NB4 (cell line): Measurements from ENCODE around the gene STK11IP.

Experiments
- CTCF ChIP-seq: IDR thresholded peaks from one replicate; pipeline ENCODE4 v1.5.1; 2012; ENCODE audit warnings: low read depth, low read length
- POLR2A ChIP-seq: IDR thresholded peaks from 2 replicates; pipeline ENCODE4 v1.6.1; 2011; ENCODE audit warnings: mild to moderate bottlenecking; ENCODE audit not compliant: insufficient read length; ENCODE audit errors: extremely low read depth

DNA sequence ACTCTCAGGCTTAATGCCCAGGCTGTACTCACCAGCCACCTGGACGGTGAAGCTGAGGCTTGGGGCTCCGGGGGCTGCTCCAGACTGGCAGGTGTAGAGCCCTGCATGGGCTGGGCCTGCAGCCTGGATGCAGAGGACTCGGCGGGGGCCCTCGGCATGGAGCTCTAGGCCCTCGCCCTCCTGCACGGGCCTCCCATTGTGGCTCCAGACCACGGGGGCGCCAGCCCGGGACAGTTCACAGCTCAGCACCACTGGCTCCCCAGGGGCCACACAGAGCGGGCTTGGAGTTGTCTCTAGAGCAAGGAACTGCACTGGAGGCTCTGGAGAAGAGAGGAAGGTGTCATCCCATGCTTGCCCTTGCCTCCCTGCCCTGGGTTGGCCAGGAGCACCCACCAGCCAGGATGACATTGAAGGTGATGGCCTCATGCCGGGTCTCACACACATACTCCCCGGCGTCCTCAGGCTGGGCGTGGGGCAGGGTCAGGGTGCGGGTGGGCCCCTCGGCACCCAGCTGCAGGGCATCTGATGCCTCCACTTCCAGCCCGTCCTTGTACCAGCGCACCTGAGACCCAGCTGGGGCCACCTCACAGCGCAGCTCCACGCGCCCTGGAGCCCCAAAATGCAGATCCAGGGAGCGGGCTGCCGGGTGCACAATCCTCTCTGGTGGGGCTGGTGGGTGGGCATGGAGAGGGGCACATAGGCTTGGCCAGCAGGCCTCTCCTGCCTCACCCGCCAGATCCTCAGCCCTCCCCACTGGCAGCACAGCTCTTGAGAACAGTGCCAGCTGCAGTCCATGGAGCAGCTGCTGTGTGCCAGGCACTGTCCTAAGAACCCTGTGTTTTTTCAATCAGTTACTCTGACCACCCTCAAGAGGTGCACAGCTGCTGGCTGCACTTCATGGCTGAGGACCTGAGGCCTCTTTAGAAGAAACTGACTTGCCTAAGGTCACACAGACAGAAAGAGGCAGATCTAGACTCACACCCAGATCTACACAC lies 39.6 kb upstream of the STK11IP start:
- TF ChIP-seq POLR2A (no peak), CTCF (no peak)
